ENCODE data around the gene ENAH.

- no peak for TF ChIP-seq CTCF (IDR thresholded peaks at IDR 0.05; ENCODE audit: low read depth, low read length, poor library complexity, severe bottlenecking)
- TF ChIP-seq EZH2phosphoT487 (IDR thresholded peaks at IDR 0.05; ENCODE audit: borderline replicate concordance, low read length): no peak
Observed at GRCh38 chr1:225488676-225489075, 164.2 kb downstream of the ENAH start.
